Spinal cord (tissue), 10 donors: ENCODE results near the gene MT1H. TPM values are rescaled to one million over a fixed set of nuclear protein-coding genes. Genes with fewer than 3 reads are reported as not detected.
A peak's percentile ranks its signal among the peaks of the same experiment; 100 is the strongest.

ENCODE experiments used
- DNase-seq, 6 donors: peaks; one replicate each; pipeline versions ENCODE4 v3.0.0 to v3.0.0-alpha.2; 2013 to 2015; ENCODE audit warnings: low spot score in 6 of 6, low read depth in 4 of 6
- H3K27ac ChIP-seq: one replicate; pipeline ENCODE4 v1.5.1; 2013; ENCODE audit warnings: low read depth, low read length, control low read depth
- H3K27me3 ChIP-seq: one replicate; pipeline ENCODE4 v1.6.1; 2013; ENCODE audit warnings: low read length; ENCODE audit not compliant: control insufficient read depth, insufficient read depth
- H3K36me3 ChIP-seq: one replicate; pipeline ENCODE4 v1.6.1; 2013; ENCODE audit warnings: low read length; ENCODE audit not compliant: control insufficient read depth, insufficient read depth
- H3K4me1 ChIP-seq: one replicate; pipeline ENCODE4 v1.6.1; 2013; ENCODE audit warnings: low read length; ENCODE audit not compliant: control insufficient read depth, insufficient read depth
- H3K4me3 ChIP-seq: one replicate; pipeline ENCODE4 v1.5.1; 2013; ENCODE audit warnings: low read depth, low read length, control low read depth
- H3K9me3 ChIP-seq: one replicate; pipeline ENCODE4 v1.6.1; 2013; ENCODE audit warnings: low read length; ENCODE audit not compliant: control insufficient read depth, insufficient read depth
- WGBS: methylation state at CpG from one replicate; pipeline ENCODE4 v1.1.5; 2013; ENCODE audit warnings: missing lambda C conversion rate; ENCODE audit not compliant: insufficient coverage; 5-methylcytosine and 5-hydroxymethylcytosine counted together
- polyA plus RNA-seq, 2 donors: library from polyadenylated mRNA; unstranded; fragments of 120-200 nt; gene quantifications; one replicate each; pipeline ENCODE4 v1.2.1, GENCODE V29; 2013; ENCODE audit not compliant: insufficient read length in 2 of 2
- total RNA-seq, 2 donors: library from RNA; depleted of rRNA in 1 of 2; stranded (reverse); fragments of 120-200 nt in 1 of 2; fragments of >200 nt in 1 of 2; gene quantifications; one replicate each; pipeline versions ENCODE4 v1.2.3 to v1.2.4, GENCODE V29; 2013 to 2014
- donor health status: healthy.

Gene MT1H
- total and polyA plus RNA-seq, 4 donors = 1.1 TPM; not detected in 3

- no peaks in the 10 kb centered on the region for H3K9me3 ChIP-seq
- peaks cover 52% of the 10 kb centered on the region for H3K27me3 ChIP-seq
- no peak overlapping the region for H3K4me3 ChIP-seq
- no peaks in the 10 kb centered on the region for H3K36me3 ChIP-seq
- H3K4me1 ChIP-seq = peaks cover 39% of the 10 kb centered on the region
- DNase-seq = no peak
- H3K27ac ChIP-seq = no peak overlapping the region
- 67% methylated on average over 7 of the region's 9 CpGs for whole genome bisulfite sequencing
These were observed 40.9 kb upstream of the MT1H start for GRCh38 chr16:56628486-56629350.

- no peak overlapping the region for H3K27ac ChIP-seq
- peaks cover 40% of the 10 kb centered on the region for H3K4me1 ChIP-seq
- DNase-seq = no peak
- H3K27me3 ChIP-seq = peaks cover 60% of the 10 kb centered on the region
- no peaks in the 10 kb centered on the region for H3K9me3 ChIP-seq
- no peaks in the 10 kb centered on the region for H3K36me3 ChIP-seq
- WGBS = 94% methylated on average over 2 of the region's 3 CpGs
- H3K4me3 ChIP-seq = no peak overlapping the region
These were observed 40.1 kb upstream of the MT1H start for GRCh38 chr16:56629531-56629930.

GRCh38 chr16:56630134-56630533 lies 39.5 kb upstream of the MT1H start:
- WGBS = 78% methylated on average over 3 of the region's 3 CpGs
- Histone ChIP-seq H3K4me3 (no peak overlapping the region), H3K27ac (no peak overlapping the region), H3K27me3 (peaks cover 61% of the 10 kb centered on the region), H3K9me3 (no peaks in the 10 kb centered on the region), H3K4me1 (peaks cover 42% of the 10 kb centered on the region), H3K36me3 (no peaks in the 10 kb centered on the region)
- no peak for DNase-seq

GRCh38 chr16:56631197-56631596 lies 38.4 kb upstream of the MT1H start:
- DNase-seq = no peak
- 92% methylated on average over 10 of the region's 10 CpGs for WGBS
- peaks cover 63% of the 10 kb centered on the region for H3K27me3 ChIP-seq
- no peak overlapping the region for H3K4me3 ChIP-seq
- no peak overlapping the region for H3K27ac ChIP-seq
- peaks cover 37% of the 10 kb centered on the region for H3K4me1 ChIP-seq
- H3K36me3 ChIP-seq = no peaks in the 10 kb centered on the region
- no peaks in the 10 kb centered on the region for H3K9me3 ChIP-seq

- H3K9me3 ChIP-seq = no peaks in the 10 kb centered on the region
- H3K36me3 ChIP-seq = no peaks in the 10 kb centered on the region
- H3K27ac ChIP-seq = peak overlapping the region; percentile 15
- peak overlapping the region; percentile 39 for H3K4me3 ChIP-seq
- 8% methylated on average over 11 of the region's 14 CpGs for WGBS
- peaks cover 65% of the 10 kb centered on the region for H3K27me3 ChIP-seq
- peaks cover 32% of the 10 kb centered on the region for H3K4me1 ChIP-seq
- no peak for DNase-seq
These were observed 37.8 kb upstream of the MT1H start for GRCh38 chr16:56631832-56632155.

- H3K27ac ChIP-seq = peak within 1 kb of the TSS; percentile 15
- peak in 2 of 6 donors; percentile 41 to 71 for DNase-seq
- H3K36me3 ChIP-seq = no peaks in the 10 kb centered on the region
- peaks cover 69% of the 10 kb centered on the region for H3K27me3 ChIP-seq
- WGBS = under 1% methylated on average over 55 of the region's 61 CpGs
- H3K9me3 ChIP-seq = no peaks in the 10 kb centered on the region
- peaks cover 32% of the 10 kb centered on the region for H3K4me1 ChIP-seq
- H3K4me3 ChIP-seq = peak within 1 kb of the TSS; percentile 39
These were observed 37.3 kb upstream of the MT1H start, which contains the start of gene MT1M for GRCh38 chr16:56632156-56632847. Gene MT1M (plus strand): TSS chr16:56632659. CDS start chr16:56632732, 73 bp downstream.

GRCh38 chr16:56632848-56633365 lies 36.7 kb upstream of the MT1H start:
- 10% methylated on average over 2 of the region's 6 CpGs for WGBS
- Histone ChIP-seq H3K4me1 (peaks cover 35% of the 10 kb centered on the region), H3K4me3 (peak overlapping the region; percentile 39), H3K36me3 (no peaks in the 10 kb centered on the region), H3K9me3 (no peaks in the 10 kb centered on the region), H3K27ac (no peak overlapping the region), H3K27me3 (peaks cover 75% of the 10 kb centered on the region)
- no peak for DNase-seq

GRCh38 chr16:56633535-56633934 lies 36.1 kb upstream of the MT1H start:
- no peaks in the 10 kb centered on the region for H3K9me3 ChIP-seq
- 81% methylated on average over 4 of the region's 7 CpGs for WGBS
- no peak for DNase-seq
- no peak overlapping the region for H3K27ac ChIP-seq
- no peak overlapping the region for H3K4me3 ChIP-seq
- H3K27me3 ChIP-seq = peaks cover 80% of the 10 kb centered on the region
- no peaks in the 10 kb centered on the region for H3K36me3 ChIP-seq
- H3K4me1 ChIP-seq = peaks cover 42% of the 10 kb centered on the region

- Histone ChIP-seq H3K36me3 (no peaks in the 10 kb centered on the region), H3K4me1 (peaks cover 45% of the 10 kb centered on the region), H3K9me3 (no peaks in the 10 kb centered on the region), H3K27ac (no peak overlapping the region), H3K27me3 (peaks cover 92% of the 10 kb centered on the region), H3K4me3 (no peak overlapping the region)
- no peak for DNase-seq
- 13% methylated on average over 44 of the region's 47 CpGs for WGBS
These were observed 34.7 kb upstream of the MT1H start for GRCh38 chr16:56634715-56635440.
